Measurements from ENCODE around the gene PPHLN1.

The PPHLN1 gene

GRCh38 chr12:42445891-42446290, 119.9 kb downstream of the PPHLN1 start:
- no peak for DNase-seq

DNA sequence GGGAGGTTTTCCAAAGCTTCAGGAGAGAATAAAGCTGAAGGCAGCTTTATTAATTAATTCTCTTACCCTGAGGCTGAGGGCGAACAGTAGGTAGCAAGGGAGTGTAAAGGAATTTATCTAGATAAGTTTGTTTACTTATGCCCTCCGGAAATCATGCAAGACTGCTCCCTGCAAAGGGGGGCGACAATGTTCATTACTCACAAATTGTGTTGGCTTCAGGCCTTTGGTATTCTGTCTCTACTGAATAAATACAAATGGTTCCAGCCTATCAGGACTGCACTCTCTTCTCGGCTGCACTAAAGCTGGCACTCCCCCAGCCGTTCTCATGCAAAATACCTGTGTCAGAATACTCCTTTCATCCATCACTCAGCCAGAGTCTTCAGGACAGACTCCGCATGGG, 120.8 kb downstream of the PPHLN1 start:
- no peak for DNase-seq

DNA sequence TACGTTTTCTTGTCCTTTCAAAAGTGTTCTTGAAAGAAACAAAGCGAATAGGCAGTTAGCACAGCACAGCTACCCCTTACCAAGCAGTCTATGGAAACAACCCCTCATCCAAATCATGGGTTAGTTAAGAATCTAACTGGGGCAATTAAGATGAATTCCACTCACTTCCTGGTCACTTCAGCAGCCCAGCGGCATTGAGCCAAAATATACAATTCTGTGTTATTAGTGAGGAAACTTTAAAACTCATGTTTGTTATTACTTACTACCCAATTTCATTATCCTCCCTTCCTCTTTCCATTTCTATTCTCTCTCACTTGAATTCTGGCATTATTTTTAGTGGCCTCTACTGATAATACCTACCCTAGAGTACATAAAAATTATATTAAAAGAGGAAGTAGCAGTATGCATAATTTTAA, 121.4 kb downstream of the PPHLN1 start:
- DNase-seq: no peak

DNA sequence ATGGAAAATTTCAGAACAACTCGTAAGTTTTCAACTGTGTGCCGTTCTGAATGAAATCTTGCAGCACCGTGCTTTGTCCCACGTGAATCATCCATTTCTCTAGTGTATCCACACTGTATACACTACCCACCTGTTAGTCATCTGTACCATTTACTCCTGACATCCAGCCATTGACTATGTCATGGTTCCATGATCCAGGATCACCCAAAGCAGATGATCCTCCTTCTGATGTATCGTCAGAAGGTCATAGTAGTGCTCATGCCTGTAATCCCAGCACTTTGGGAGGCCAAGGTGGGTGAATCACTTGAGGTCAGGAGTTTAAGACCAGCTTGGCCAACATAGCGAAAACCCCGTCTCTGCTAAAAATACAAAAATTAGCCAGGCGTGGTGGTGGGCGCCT, 122.9 kb downstream of the PPHLN1 start:
- DNase-seq: no peak

DNA sequence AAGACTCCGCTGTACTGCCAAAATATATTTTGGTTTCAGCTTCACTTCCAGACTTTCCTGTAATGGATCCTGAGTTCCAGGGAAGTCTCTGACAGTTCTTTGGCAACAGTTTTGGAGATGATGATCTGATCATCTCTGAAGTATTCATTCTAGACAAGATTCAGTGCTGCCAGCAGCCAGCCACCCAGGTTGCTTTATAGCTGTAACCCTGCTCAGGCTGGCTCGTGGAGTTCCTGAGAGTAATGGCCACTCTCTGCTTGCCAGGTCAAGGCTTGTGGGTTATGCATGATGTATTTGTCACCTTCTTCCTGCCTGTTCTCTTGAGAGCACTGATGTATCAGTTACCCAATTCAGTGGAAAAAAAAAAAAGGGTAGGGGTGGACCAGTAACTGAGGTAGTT, 124.3 kb downstream of the PPHLN1 start:
- DNase-seq: peak; percentile 7

GRCh38 chr12:42458575-42458974, 132.6 kb downstream of the PPHLN1 start:
- DNase-seq: no peak

DNA sequence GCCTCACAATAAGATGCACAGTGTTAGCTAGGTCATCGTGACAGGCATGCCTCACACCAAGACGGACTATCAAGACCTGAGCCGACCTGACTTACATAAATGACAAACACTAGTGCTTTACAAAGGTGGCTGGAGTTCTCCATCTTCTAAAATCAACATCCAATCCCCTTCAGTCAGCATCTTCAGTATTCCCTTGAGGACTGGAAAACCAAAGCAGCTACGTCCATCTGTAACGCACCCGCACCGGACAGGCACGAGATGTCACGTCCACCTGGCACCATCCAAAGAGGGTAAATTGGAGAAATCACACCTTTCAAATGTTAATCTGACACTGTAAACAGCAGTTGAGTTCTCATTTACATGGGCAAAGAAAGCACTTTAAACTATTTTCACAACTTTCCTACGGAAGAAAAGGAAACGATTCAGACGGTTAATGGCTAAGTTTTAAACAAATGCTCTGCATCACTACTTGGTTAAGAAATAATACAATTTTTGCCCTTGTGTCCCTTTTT, 133.4 kb downstream of the PPHLN1 start:
- no peak for DNase-seq

DNA sequence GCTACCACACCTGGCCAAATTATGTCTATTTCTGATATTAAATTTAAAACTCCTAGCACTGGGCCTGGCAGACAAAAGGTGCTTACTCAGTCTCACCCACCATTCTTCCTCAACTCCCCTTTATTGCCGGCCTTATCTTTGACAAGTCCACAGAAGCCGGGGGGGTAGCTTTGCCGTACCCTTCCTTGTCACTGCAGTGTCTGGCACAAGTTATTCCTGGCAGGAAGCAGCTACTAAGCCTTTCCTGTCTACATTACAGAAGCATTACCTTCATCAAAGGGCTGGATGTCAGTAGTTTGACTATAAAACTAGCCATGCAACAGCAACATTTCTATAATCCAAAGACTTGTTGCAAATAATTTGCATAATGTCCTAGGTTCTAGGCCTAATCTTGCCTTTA, 136.5 kb downstream of the PPHLN1 start:
- no peak for DNase-seq

GRCh38 chr12:42463671-42464070, 137.7 kb downstream of the PPHLN1 start:
- DNase-seq: no peak

GRCh38 chr12:42468341-42468821, 142.4 kb downstream of the PPHLN1 start:
- DNase-seq: no peak

DNA sequence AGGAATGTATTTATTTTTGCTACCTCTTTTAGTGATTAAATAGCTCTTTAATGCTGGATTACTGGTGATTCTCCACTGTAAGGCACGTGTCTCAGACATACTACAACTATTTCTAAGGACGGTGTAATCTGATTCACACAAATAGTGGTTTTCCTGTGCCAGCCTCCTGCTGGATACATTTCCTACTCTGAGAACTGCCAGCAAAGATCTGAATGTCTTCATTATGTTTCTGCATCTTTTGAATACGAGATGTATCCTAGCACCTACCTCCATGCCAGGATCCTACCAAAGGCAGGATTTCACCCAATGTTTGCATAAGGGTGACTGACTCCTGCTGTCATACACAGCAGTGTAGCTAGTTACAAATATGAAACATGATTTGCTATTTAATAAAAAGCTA, 143.0 kb downstream of the PPHLN1 start:
- DNase-seq: no peak

DNA sequence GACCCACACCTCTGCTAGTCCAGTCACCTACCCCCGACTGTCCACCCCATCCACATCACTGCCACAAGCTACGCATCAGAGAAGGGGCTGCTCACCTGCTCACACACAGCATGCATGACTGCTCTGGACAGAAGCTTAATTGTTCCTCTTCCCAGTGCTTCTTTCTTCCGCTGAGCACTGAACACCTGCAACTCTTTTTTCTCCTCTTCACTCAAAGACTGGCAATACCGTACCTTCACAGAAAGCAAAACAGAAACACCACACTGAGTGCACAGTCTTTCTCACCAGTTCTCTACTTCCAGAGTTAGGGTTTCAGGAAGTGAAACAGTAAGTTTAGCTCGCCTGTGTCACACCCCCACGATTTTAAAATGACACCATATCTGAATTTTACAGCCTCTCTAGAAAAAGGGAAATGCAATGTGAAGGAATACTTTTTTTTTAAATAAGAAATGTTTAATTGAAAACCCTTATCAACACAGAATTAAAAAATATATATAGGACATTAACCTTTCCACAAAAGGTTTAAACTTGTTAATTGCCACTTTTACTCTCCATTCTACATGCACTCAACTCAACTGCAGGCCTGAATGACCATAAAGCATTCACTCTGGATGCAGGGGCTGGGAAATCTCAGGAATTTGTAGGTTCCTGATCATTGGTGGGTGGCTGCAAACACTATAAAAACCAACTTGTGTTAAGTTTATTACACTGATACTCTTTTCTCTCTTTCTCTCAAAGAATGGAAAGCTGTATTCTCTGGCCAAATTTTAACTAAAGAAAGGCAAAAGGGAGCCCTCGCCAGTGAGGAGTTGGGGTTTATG, 143.6 kb downstream of the PPHLN1 start:
- no peak for DNase-seq

DNA sequence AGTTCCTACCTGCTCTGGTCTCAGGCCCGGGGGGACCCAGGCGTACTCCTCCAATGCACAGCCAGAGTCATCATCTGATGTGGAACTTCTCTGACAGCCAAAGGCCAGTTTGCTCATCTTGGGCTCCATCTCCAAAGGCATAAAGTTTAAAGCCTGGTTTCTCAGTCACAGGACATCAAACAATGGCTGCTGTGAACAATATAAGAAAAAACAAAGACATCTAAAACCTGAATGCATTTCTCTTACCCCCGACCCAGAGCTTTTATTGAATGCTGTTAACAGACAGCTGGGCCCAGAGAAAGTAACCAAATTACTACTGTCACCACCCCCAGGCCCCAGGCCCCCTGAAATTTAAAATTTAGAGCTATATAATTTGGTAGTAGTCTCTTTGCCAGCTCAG, 146.4 kb downstream of the PPHLN1 start:
- DNase-seq: no peak

DNA sequence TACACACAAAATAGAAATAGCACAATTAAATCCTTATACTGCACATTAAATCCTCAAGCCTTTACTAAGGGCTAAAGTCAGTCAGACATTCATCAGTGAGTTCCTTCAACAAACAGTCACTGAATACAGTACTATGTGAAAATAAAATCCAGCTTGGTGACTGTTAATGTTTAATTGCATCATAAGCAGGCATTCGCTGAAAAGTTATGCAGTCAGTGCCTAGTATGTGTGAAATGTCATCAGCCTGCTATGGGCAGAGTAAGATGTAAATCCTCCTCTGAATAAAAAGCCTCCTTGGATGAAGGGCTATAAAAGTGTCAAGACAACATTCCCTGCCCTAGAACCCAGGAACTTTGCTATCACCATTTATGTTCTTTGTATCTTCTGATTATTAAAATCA, 147.2 kb downstream of the PPHLN1 start:
- DNase-seq: no peak

- no peak for DNase-seq
These were observed 147.6 kb downstream of the PPHLN1 start for GRCh38 chr12:42473561-42473960.

- DNase-seq: no peak
These were observed 148.4 kb downstream of the PPHLN1 start for GRCh38 chr12:42474391-42474790.

GRCh38 chr12:42475106-42475505, 149.1 kb downstream of the PPHLN1 start:
- DNase-seq: no peak

- no peak for DNase-seq
These were observed 152.0 kb downstream of the PPHLN1 start for GRCh38 chr12:42477941-42478340.

- DNase-seq: no peak
These were observed 155.4 kb downstream of the PPHLN1 start for GRCh38 chr12:42481368-42481767.

DNA sequence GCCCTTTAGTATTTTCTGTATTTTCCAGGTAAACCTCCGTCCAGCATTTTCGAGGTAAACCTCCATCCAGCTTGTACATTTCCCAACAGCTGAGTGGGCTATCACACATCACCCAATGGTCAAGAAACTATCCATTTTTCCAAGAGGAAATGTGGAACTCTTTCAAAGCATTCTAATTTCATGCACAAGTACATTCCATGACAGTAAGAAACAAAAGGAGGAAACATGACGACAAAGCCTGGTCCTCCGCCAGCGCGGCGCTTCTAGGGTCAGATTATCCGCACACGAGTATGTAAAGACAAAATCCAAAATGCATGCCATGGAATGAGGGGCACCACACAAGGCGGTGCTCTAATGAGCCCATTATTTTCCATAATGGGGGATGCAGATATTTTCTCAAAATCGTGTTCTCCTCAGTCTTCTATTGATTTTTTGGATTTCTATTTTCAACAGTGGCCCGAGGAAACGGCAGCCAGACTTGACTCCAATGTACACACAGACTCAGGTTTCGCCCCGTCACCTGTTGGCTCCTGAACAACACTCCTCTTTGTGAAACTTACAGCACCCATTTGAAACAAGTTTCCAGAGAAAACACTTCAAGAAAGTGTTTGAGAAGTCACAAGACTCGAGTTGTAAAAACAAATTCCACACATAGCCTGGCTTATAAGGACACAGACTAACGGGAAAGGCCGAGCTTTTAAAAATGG, 156.2 kb downstream of the PPHLN1 start:
- DNase-seq: no peak

DNA sequence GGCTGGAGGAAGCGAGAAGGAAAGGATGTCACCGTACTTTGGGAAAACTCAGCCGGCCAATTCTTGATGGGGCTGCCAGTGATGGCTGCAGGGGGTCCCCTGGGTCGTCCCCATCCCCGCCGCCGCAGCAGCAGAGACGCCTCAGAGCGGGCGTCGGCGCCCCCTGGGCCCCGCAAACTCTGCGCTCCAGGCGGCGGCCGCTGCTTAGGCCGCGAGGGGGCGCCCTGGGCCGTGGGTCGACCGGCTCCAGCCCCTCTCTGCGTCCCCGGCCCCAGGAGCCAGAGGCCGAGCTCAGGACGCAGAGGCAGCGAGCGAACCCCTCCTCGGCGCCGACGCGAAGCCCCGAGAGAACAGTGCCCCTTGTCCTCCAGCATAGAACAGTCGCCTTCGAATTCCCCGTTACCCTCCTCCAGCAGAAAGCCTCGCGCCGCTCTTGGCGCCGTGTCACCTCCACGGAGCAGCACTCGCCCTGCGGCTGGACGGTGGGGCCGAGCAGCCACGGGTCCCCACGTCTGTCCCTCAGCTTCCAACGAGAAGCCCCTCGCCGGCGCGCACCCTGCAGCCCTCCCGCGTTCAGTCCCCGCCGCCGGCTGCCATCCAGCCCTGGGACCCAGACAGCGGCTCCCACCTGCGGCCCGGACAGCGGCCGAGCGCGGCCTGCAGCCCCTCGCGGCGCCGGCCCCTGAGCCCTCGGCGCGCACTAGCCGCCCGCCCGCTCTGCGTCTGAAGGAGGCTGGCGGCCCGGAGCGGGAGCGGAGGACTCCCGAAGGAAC, 157.0 kb downstream of the PPHLN1 start:
- peak; percentile 46 for DNase-seq

GRCh38 chr12:42483521-42483790, 157.5 kb downstream of the PPHLN1 start:
- no peak for DNase-seq

GRCh38 chr12:42484996-42485395, 159.0 kb downstream of the PPHLN1 start:
- no peak for DNase-seq

- DNase-seq: no peak
These were observed 159.9 kb downstream of the PPHLN1 start for GRCh38 chr12:42485823-42486222.
